VCaP (cell line): ENCODE measurements around the gene GNA12.

Source experiments
- H3K27ac ChIP-seq: fragments of 450-650 bp; 2 replicates; pipeline ENCODE4 v1.5.1; 2017
- TF ChIP-seq, protein P1 (sequence below): fragments of 450-650 bp; conservative IDR thresholded peaks from 2 replicates; pipeline ENCODE4 v1.5.1; 2017; ENCODE audit warnings: mild to moderate bottlenecking, moderate library complexity

The GNA12 gene

DNA sequence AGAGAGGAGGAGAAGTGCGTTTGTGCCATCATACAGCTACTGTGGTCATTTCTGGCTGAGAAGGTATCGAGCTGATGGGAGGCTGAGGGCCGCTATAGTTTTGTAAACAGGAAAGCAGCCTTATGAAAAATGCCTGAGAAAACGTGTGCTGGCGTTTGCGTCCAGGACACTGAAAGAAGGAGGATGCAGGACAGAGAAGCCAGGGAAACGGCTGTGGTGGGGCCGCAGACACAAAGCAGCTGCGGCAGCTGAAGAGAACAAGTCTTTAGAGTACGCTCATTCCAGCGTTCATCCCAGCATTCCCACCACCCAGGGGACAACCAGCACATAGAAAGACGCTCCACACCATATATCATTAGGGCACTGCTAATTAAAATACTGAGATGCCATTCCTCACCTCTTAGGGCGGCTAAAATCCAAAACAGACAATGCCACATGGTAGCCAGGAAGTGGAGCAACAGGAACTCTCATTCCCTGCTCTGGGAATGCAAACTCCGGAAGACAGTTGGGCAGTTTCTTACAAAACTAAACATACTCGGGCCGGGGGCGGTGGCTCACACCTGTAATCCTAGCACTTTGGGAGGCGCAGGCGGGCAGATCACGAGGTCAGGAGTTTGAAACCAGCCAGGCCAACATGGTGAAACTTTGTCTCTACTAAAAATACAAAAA is 18.4 kb downstream of the GNA12 start:
- no peak overlapping the region for H3K27ac ChIP-seq
- TF ChIP-seq, protein P1, sequence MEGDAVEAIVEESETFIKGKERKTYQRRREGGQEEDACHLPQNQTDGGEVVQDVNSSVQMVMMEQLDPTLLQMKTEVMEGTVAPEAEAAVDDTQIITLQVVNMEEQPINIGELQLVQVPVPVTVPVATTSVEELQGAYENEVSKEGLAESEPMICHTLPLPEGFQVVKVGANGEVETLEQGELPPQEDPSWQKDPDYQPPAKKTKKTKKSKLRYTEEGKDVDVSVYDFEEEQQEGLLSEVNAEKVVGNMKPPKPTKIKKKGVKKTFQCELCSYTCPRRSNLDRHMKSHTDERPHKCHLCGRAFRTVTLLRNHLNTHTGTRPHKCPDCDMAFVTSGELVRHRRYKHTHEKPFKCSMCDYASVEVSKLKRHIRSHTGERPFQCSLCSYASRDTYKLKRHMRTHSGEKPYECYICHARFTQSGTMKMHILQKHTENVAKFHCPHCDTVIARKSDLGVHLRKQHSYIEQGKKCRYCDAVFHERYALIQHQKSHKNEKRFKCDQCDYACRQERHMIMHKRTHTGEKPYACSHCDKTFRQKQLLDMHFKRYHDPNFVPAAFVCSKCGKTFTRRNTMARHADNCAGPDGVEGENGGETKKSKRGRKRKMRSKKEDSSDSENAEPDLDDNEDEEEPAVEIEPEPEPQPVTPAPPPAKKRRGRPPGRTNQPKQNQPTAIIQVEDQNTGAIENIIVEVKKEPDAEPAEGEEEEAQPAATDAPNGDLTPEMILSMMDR: no peak

DNA sequence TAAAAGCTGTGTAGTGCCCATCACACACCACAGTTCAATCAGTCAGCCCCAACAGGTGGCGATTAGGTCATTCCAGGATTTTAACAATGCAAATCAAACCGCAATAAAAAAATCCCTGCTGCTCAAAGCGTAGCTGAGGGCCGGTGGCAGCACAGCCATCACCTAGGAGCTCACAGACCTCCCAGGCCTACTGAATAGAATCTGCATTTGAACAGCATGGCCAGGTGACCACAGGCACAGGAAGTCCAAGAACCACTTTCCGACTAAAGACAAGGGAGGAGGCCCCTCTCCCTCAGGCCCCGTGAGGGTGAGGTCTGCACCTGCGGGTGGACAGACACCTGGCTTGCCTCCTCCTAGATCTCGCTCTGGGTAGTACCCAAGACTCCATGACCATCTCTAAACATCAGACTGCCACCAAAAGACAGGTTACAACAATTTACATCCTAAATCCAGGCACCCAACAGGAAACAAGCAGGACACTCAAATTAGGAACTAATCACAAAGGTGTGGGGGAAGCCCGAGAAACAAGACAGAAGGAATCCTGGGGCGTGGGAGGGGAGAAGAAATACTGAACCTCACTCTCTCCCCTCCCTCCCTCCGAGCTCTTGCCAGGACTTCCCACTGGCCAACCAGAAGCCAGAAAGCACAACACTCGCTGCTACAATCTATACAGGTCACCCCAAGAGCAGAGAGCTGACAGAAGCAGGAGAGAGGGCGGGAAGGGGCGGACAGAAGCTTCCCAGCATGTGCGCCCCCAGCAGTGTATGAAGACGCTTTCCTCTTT is 19.2 kb downstream of the GNA12 start:
- H3K27ac ChIP-seq: no peak overlapping the region
- TF ChIP-seq, protein P1: no peak

DNA sequence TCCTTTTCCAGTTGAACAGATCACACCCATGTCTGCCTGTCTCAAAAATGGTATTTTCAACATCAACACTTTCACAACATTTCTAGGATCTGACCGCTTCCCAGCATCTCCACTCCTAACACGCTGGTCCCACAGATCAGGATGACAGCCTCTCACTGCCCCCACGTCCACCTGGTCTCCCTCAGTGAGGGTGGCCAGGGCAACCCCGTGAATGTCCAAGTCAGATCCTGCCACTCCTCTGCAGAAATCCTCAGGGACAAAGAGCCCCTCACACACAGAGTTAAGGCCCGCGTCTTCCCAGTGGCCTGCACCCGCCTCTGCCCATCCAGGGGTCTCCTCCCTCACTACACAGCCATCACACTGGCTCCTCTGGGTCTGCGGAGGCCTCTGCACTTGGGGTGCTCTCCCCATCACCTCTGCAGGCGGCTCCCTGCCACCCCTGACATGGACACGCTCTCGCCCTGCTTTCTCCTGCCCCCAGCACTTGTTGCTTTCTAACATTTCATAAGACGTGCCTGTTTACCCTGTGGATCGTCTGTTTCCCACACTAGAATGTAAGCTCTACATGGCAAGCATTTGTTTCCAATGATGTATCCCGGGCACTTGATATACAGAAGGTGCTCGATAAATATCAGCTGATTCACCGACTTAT is 20.0 kb downstream of the GNA12 start:
- TF ChIP-seq, protein P1: no peak
- no peak overlapping the region for H3K27ac ChIP-seq

DNA sequence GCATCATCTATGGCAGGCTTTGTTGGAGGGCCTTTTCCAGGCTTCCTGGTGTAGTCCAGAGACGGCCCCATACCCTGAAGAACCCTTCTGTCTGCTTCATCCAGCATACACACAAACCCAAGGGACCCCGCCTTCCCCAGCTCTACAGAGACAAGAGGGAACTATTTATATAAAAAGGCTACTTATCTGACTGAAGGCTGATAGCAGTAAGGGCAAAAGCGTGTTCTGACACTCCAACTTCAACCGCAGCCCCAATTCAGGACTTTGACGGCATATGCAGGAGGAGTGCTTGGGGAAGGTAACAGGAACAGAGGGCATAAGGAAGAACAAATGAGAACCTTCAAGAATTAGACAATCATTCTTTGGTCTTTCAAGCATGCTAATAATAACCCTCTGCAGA is 21.0 kb downstream of the GNA12 start:
- H3K27ac ChIP-seq: no peak overlapping the region

DNA sequence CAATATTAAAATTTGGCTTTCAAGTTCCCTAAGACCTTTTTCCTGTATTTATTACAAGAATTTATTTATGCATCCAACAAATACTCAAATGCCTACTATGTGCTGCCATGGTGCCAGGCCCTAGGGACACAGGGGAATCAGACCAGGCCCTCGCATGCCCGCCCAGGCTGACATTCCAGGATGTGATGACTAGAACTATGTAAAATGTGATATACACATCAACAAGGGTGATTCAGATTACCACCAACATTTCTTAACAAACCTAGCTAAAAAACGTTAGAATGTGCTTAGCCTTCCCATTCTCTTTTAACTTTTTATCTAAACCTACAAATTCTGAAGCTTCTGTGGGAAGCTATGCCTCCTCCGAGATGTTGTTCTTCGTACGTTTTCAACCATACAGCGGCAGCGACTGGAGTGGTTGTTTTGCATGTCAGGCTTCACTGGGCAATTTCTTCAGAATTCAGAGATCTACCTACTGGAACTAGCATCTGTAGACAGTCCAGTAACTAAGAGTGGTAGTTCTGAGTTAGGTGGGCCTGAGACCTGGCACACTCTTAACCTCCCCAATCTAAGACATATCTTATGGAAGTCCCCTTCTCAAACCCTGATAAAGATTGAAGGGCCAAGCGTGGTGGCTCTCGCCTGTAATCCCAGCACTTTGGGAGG is 22.1 kb downstream of the GNA12 start:
- no peak overlapping the region for H3K27ac ChIP-seq
- TF ChIP-seq, protein P1: no peak

More for the DNA sequence above, 21.0 kb downstream of the GNA12 start:
- TF ChIP-seq, protein P1: no peak

DNA sequence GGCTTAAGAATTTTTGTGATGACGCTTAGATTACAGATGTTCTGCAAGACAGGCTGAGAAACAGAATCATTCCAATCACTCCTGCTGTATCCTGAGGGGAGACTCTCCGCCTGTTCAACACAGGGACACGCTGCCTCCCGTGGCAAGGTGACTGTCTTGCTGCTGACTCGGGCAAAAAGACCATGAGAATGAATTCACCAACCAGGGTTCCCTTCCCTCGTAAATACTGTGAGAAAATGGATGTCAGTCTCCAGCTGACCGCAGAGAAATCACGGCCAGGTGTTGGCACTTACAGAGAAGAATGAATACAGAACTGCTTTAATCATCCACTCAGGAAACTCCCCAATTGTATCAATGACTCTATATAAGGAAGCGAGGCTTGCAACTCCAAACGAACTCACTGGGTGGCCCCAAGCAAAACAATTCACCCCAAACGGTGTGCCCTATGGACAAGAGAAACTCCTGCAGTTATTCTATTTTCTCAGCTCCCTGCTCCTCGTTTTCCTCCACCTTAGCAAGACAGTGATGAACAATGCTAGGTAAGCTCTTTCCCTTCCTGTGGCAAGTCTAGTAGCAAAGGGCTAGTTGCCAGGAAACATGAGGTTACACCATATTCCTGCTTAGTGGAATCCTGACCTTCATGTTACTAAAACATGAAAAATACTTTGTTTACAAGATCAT is 22.8 kb downstream of the GNA12 start:
- TF ChIP-seq, protein P1: no peak
- no peak overlapping the region for H3K27ac ChIP-seq
